ENCODE results near the gene SAFB.

- TF ChIP-seq GABPA (IDR thresholded peaks at IDR 0.05; ENCODE audit: low read depth) (no peak), REST (IDR thresholded peaks at IDR 0.05; ENCODE audit: low read depth, low read length) (no peak), FOXM1 (IDR thresholded peaks at IDR 0.05; ENCODE audit: low read depth) (no peak), TCF12 (IDR thresholded peaks at IDR 0.05) (no peak), POLR2AphosphoS5 (IDR thresholded peaks at IDR 0.05; ENCODE audit: low read depth, low read length) (no peak)
- TF ChIP-seq, protein P1, sequence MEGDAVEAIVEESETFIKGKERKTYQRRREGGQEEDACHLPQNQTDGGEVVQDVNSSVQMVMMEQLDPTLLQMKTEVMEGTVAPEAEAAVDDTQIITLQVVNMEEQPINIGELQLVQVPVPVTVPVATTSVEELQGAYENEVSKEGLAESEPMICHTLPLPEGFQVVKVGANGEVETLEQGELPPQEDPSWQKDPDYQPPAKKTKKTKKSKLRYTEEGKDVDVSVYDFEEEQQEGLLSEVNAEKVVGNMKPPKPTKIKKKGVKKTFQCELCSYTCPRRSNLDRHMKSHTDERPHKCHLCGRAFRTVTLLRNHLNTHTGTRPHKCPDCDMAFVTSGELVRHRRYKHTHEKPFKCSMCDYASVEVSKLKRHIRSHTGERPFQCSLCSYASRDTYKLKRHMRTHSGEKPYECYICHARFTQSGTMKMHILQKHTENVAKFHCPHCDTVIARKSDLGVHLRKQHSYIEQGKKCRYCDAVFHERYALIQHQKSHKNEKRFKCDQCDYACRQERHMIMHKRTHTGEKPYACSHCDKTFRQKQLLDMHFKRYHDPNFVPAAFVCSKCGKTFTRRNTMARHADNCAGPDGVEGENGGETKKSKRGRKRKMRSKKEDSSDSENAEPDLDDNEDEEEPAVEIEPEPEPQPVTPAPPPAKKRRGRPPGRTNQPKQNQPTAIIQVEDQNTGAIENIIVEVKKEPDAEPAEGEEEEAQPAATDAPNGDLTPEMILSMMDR (IDR thresholded peaks at IDR 0.05): no peak
Observed at GRCh38 chr19:5646703-5647102, 23.8 kb downstream of the SAFB start.
